MCF 10A (cell line): ENCODE results near the gene KCND2. TPM values are rescaled to one million over a fixed set of nuclear protein-coding genes. Genes with fewer than 3 reads are reported as not detected.

Experiments used
- BruUV-seq: library from RNA; stranded (reverse); fragments of 400-500 nt; replicated peaks from 2 replicates; lab custom pipeline; 2021; lab: Mats Ljungman, UMichigan
- CTCF ChIA-PET: fragments of 300-600 bp; sonication (Branson Sonifier 250); formaldehyde crosslinking; extraction: SDS; loops from one replicate; lab custom pipeline; 2021; ENCODE audit warnings: antibody characterized with exemption, inconsistent platforms; lab: Yijun Ruan, JAX
- POLR2A ChIA-PET: fragments of 300-600, 350-650 bp; sonication (Branson Sonifier 250); formaldehyde crosslinking; extraction: SDS; loops from one replicate; lab custom pipeline; 2020; ENCODE audit warnings: antibody characterized with exemption, inconsistent platforms; lab: Yijun Ruan, JAX
- DNase-seq: peaks from one replicate; pipeline ENCODE4 v3.0.0-alpha.2; 2018; ENCODE audit not compliant: unreplicated experiment
- H3K27ac Mint-ChIP-seq: one replicate; pipeline ENCODE4 v1.8.0; 2022; ENCODE audit warnings: mild to moderate bottlenecking, low read depth, mixed read lengths; ENCODE audit not compliant: unreplicated experiment
- H3K27me3 Mint-ChIP-seq: one replicate; pipeline ENCODE4 v1.8.0; 2022; ENCODE audit warnings: mixed read lengths; ENCODE audit not compliant: insufficient read depth, unreplicated experiment
- H3K36me3 Mint-ChIP-seq: one replicate; pipeline ENCODE4 v1.8.0; 2022; ENCODE audit warnings: mild to moderate bottlenecking, moderate library complexity, mixed read lengths; ENCODE audit not compliant: insufficient read depth, unreplicated experiment
- H3K4me1 Mint-ChIP-seq: one replicate; pipeline ENCODE4 v1.8.0; 2022; ENCODE audit warnings: mixed read lengths; ENCODE audit not compliant: insufficient read depth, unreplicated experiment
- H3K4me3 Mint-ChIP-seq: one replicate; pipeline ENCODE4 v1.8.0; 2022; ENCODE audit warnings: mild to moderate bottlenecking, moderate library complexity, mixed read lengths; ENCODE audit not compliant: unreplicated experiment
- H3K9me3 Mint-ChIP-seq: one replicate; pipeline ENCODE4 v1.8.0; 2022; ENCODE audit warnings: mixed read lengths; ENCODE audit not compliant: unreplicated experiment
- intact Hi-C: fragments of 100-400 bp; cut with micrococcal nuclease; formaldehyde crosslinking; loops from 2 replicates; pipeline ENCODE4 v1.14.1; 2022
- total RNA-seq: library from RNA; stranded (reverse); gene quantifications from 2 replicates; pipeline ENCODE4 v1.2.3, GENCODE V29; 2022
- TF ChIP-seq, protein P1 (sequence below): fragments of 200-600 bp; IDR thresholded peaks from one replicate; pipeline ENCODE4 v1.8.0; 2022; ENCODE audit warnings: antibody characterized with exemption, mild to moderate bottlenecking; ENCODE audit not compliant: unreplicated experiment

Gene KCND2
- total RNA-seq, 1 experiment from 2014 or later: not detected

DNA sequence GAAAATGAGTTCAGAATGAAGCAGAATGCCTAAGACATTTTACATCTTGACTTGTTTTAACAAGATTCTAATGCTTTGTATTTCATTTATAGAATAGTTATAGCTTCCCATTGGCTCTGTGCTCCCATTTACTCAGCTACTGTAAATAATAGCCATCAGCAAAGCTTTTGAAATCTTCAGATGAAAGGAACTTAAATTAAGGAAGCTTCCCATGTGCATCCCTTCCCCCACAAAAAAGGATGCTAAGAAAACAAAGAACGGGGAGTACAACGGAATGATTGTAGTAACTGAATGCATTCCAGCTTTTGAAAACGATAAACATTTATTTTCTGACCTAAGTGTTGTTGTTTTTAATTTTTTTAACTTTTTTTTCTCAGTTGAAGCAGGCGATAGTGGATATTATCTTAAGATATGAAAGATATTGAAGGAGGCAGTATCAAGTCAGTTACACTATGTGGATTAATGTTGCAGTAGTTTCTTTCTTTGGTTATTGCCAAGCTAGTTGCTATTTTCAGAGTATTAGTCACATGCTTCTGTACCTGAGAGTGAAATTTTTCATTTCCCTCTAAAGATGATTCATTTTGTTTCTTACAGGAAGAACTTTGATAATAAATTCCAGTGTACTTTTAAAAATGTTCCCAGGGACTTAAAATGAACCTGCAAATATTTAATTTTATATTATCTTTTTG is 129.2 kb downstream of the KCND2 start:
- BruUV-seq: no TSS peak
- Mint-ChIP-seq H3K9me3 (no peaks in the 10 kb centered on the region), H3K27ac (no peak overlapping the region), H3K4me3 (no peak overlapping the region), H3K36me3 (no peaks in the 10 kb centered on the region), H3K27me3 (no peaks in the 10 kb centered on the region), H3K4me1 (peaks cover 6% of the 10 kb centered on the region)
- ChIA-PET CTCF (no interaction called here), POLR2A (no interaction called here)
- intact Hi-C loops: no loop called here
- DNase-seq: peak; percentile 10
- TF ChIP-seq, protein P1, sequence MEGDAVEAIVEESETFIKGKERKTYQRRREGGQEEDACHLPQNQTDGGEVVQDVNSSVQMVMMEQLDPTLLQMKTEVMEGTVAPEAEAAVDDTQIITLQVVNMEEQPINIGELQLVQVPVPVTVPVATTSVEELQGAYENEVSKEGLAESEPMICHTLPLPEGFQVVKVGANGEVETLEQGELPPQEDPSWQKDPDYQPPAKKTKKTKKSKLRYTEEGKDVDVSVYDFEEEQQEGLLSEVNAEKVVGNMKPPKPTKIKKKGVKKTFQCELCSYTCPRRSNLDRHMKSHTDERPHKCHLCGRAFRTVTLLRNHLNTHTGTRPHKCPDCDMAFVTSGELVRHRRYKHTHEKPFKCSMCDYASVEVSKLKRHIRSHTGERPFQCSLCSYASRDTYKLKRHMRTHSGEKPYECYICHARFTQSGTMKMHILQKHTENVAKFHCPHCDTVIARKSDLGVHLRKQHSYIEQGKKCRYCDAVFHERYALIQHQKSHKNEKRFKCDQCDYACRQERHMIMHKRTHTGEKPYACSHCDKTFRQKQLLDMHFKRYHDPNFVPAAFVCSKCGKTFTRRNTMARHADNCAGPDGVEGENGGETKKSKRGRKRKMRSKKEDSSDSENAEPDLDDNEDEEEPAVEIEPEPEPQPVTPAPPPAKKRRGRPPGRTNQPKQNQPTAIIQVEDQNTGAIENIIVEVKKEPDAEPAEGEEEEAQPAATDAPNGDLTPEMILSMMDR: no peak

DNA sequence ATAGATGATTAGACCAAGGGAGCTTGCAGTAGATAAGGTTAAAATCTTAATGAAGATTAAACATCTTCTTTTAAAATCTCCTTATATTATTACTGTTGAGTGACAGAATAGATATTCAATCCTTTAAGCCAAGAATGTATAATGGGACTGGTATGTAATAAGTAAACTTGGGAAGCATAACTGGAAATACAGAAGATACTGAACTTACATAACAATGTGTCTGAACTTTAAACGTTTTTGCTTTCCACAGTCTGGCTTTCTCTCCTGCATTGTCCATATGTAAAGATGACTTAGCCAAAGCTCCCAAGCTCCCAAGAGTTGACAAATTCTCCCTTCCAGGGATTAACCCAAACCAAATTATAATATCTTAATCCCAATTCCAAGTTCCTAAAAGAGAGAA is 129.8 kb downstream of the KCND2 start:
- H3K27me3 Mint-ChIP-seq: peaks cover 4% of the 10 kb centered on the region
- no peak overlapping the region for H3K4me3 Mint-ChIP-seq
- ChIA-PET POLR2A (interaction anchor here (0.6 kb wide), 1 partner anchor 45 kb away, joined by 4 read pairs; no protein-coding TSS in a partner anchor), CTCF (interaction anchor here (0.6 kb wide), 1 partner anchor 22 kb away, joined by 3 read pairs; no protein-coding TSS in a partner anchor)
- TF ChIP-seq, protein P1: no peak
- H3K9me3 Mint-ChIP-seq: no peaks in the 10 kb centered on the region
- peaks cover 6% of the 10 kb centered on the region for H3K4me1 Mint-ChIP-seq
- H3K27ac Mint-ChIP-seq: no peak overlapping the region
- H3K36me3 Mint-ChIP-seq: no peaks in the 10 kb centered on the region
- intact Hi-C loops: no loop called here
- BruUV-seq: no TSS peak
- DNase-seq: no peak

DNA sequence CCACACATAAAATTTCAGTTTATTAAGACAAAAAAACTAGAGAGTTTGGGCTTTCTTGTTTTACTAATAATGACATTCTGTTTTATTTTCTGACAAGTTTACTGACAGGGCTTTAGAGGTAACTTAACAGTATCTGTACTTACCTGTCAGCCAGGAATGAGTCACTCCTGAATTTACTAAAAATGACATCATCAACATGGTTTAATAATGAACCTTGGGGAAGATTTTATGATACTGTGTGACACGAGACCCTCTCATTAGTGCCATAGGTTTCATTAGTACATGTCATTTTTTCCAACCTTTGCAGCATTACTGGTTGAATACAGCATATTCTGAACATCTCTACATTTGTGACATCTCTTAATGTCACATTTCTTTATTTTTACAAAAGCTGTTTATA is 131.1 kb downstream of the KCND2 start:
- no peaks in the 10 kb centered on the region for H3K36me3 Mint-ChIP-seq
- H3K4me3 Mint-ChIP-seq: no peak overlapping the region
- DNase-seq: peak; percentile 3
- TF ChIP-seq, protein P1: no peak
- BruUV-seq: no TSS peak
- ChIA-PET POLR2A (no interaction called here), CTCF (no interaction called here)
- no peaks in the 10 kb centered on the region for H3K9me3 Mint-ChIP-seq
- H3K4me1 Mint-ChIP-seq: peaks cover 6% of the 10 kb centered on the region
- no peak overlapping the region for H3K27ac Mint-ChIP-seq
- intact Hi-C loops: no loop called here
- H3K27me3 Mint-ChIP-seq: peaks cover 17% of the 10 kb centered on the region

DNA sequence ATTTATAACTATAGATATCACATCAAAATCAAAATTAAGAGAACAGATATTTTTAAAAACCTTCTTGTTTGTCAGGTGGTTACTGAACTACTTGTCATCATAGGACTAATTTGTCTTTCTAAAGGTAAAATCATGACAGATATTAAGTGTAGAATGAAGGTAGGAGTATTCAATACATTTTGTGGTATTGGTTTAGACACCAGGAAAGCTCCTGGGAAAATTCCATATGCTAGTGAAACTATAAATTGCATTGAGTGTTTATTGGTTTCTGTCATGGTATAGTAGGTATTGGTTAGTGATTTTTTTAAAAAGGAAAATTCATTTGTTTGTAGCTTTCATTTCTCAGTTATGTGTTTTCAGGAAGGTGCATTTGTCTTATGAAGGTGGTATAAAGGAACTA is 132.7 kb downstream of the KCND2 start:
- no peaks in the 10 kb centered on the region for H3K36me3 Mint-ChIP-seq
- H3K27me3 Mint-ChIP-seq: peaks cover 26% of the 10 kb centered on the region
- ChIA-PET CTCF (no interaction called here), POLR2A (no interaction called here)
- TF ChIP-seq, protein P1: no peak
- no peak overlapping the region for H3K27ac Mint-ChIP-seq
- DNase-seq: no peak
- peaks cover 6% of the 10 kb centered on the region for H3K4me1 Mint-ChIP-seq
- intact Hi-C loops: no loop called here
- no peaks in the 10 kb centered on the region for H3K9me3 Mint-ChIP-seq
- no TSS peak for BruUV-seq
- H3K4me3 Mint-ChIP-seq: no peak overlapping the region
